ENCODE measurements around the gene LRRC1. TPM values are rescaled to one million over a fixed set of nuclear protein-coding genes. Genes with fewer than 3 reads are reported as not detected.

The LRRC1 gene
- total RNA-seq, 2 experiments from 2014 or later = 3.2 TPM

Other genes starting within 250 kb of the LRRC1 start
- gene GCLC, start 249.9 kb upstream of the LRRC1 start, total RNA-seq = 10 to 100 TPM; 27.2 to 33.3 TPM
- gene KLHL31, start 129.2 kb upstream of the LRRC1 start, total RNA-seq = under 1 TPM; 0.12 to 0.15 TPM